Measurements from ENCODE around the gene OBSCN.

Gene OBSCN

GRCh38 chr1:228294717-228295116 lies 86.9 kb downstream of the OBSCN start:
- TF ChIP-seq CTCF (conservative IDR thresholded peaks at IDR 0.05; ENCODE audit: low read depth, low read length): no peak
- no peak for DNase-seq (ENCODE audit: low read depth)
- H3K4me3 ChIP-seq (ENCODE audit: low read length): no peak overlapping the region

- no peak for TF ChIP-seq CTCF (conservative IDR thresholded peaks at IDR 0.05; ENCODE audit: low read depth, low read length)
- H3K4me3 ChIP-seq (ENCODE audit: low read length): no peak overlapping the region
- no peak for DNase-seq (ENCODE audit: low read depth)
These were observed 87.4 kb downstream of the OBSCN start for GRCh38 chr1:228295201-228295600.

- TF ChIP-seq CTCF (conservative IDR thresholded peaks at IDR 0.05; ENCODE audit: low read depth, low read length): no peak
These were observed 88.1 kb downstream of the OBSCN start for GRCh38 chr1:228295981-228296380.

GRCh38 chr1:228297242-228297641 lies 89.4 kb downstream of the OBSCN start:
- no peak overlapping the region for H3K4me3 ChIP-seq (ENCODE audit: low read length)
- no peak for DNase-seq (ENCODE audit: low read depth)
- TF ChIP-seq CTCF (conservative IDR thresholded peaks at IDR 0.05; ENCODE audit: low read depth, low read length): no peak

More at GRCh38 chr1:228295981-228296380, 88.1 kb downstream of the OBSCN start:
- DNase-seq (ENCODE audit: low read depth): no peak
- H3K4me3 ChIP-seq (ENCODE audit: low read length): no peak overlapping the region

DNA sequence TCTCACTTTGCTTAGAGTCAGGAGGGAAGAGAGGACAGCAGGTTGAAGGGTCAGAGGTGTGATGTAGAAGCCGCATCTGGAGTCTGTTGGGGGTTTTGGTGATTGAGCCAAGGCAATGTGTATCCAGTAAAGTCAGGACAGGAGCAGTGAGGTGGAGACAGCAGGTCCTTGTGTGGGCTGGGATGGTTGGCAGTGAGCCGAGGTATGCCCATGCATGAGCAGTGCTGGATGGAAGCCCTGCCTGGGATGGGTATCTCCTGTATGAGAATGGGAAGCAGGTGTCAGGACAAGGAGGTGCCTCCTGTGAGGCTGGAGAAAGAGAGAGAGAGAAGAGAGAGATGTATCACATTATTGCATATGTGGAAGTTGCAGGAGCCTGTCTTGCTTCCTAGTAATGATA lies 90.0 kb downstream of the OBSCN start:
- no peak overlapping the region for H3K4me3 ChIP-seq (ENCODE audit: low read length)
- DNase-seq (ENCODE audit: low read depth): no peak
- TF ChIP-seq CTCF (conservative IDR thresholded peaks at IDR 0.05; ENCODE audit: low read depth, low read length): no peak

DNA sequence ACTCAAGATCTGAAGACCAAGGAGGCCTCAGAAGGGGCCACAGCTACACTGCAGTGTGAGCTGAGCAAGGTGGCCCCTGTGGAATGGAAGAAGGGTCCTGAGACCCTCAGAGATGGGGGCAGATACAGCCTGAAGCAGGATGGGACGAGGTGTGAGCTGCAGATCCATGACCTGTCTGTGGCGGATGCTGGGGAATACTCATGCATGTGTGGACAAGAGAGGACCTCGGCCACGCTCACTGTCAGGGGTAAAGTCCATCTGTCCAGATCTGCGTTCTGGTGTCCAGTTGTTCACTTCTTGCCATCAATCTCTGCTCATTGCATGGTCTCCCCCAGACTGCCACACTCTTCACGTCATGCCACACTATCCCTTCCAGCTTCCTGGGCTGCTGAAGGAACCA lies 90.6 kb downstream of the OBSCN start:
- no peak for TF ChIP-seq CTCF (conservative IDR thresholded peaks at IDR 0.05; ENCODE audit: low read depth, low read length)
- H3K4me3 ChIP-seq (ENCODE audit: low read length): no peak overlapping the region
- no peak for DNase-seq (ENCODE audit: low read depth)

DNA sequence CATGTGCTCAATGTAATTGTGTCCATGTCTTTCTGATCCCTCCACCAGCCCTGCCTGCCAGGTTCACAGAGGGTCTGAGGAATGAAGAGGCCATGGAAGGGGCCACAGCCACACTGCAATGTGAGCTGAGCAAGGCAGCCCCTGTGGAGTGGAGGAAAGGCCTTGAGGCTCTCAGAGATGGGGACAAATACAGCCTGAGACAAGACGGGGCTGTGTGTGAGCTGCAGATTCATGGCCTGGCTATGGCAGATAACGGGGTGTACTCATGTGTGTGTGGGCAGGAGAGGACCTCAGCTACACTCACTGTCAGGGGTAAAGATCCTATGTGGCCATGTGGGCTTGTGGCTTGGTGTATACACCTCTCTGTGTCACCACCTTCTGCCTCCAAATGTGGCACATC lies 91.4 kb downstream of the OBSCN start:
- no peak for DNase-seq (ENCODE audit: low read depth)
- TF ChIP-seq CTCF (conservative IDR thresholded peaks at IDR 0.05; ENCODE audit: low read depth, low read length): no peak
- no peak overlapping the region for H3K4me3 ChIP-seq (ENCODE audit: low read length)

All from retinal pigment epithelial cell (primary cell).